PC-3 (cell line): ENCODE results near the gene SLC25A21. TPM values are rescaled to one million over a fixed set of nuclear protein-coding genes. Genes with fewer than 3 reads are reported as not detected.

Source experiments
- ATAC-seq: fragments of 200-7000 bp; cut with Tn5 transposase; 2 replicates; pipeline ENCODE4 v1.9.1; 2020; ENCODE audit warnings: mild to moderate bottlenecking, moderate library complexity
- BruUV-seq: library from RNA; stranded (reverse); fragments of 400-500 nt; replicated peaks from 2 replicates; lab custom pipeline; 2021; lab: Mats Ljungman, UMichigan
- CTCF ChIA-PET: fragments of 300-600 bp; sonication (Branson Sonifier 250); formaldehyde crosslinking; loops from one replicate; lab custom pipeline; 2022; ENCODE audit warnings: antibody characterized with exemption; lab: Charles Lee
- POLR2A ChIA-PET: fragments of 300-600 bp; sonication (Branson Sonifier 250); formaldehyde crosslinking; loops from one replicate; lab custom pipeline; 2022; ENCODE audit warnings: antibody characterized with exemption; ENCODE audit not compliant: unreplicated experiment; lab: Charles Lee
- DNase-seq: peaks from one replicate; pipeline ENCODE4 v3.0.0-alpha.2; 2015
- H2AFZ ChIP-seq: fragments of 300-600 bp; sonication (generic); 2 replicates; pipeline ENCODE4 v1.6.0; 2016; ENCODE audit warnings: antibody characterized with exemption, low read length
- H3F3A ChIP-seq: fragments of 300-600 bp; sonication (generic); one replicate; pipeline ENCODE4 v1.6.0; 2017; ENCODE audit warnings: antibody characterized with exemption, low read length, control low read depth, mild to moderate bottlenecking; ENCODE audit not compliant: unreplicated experiment
- H3K27ac ChIP-seq: fragments of 300-600 bp; sonication (generic); 2 replicates; pipeline ENCODE4 v1.5.1; 2016; ENCODE audit warnings: mild to moderate bottlenecking, low read length
- H3K27me3 ChIP-seq: fragments of 300-600 bp; sonication (generic); 2 replicates; pipeline ENCODE4 v1.6.1; 2016; ENCODE audit warnings: low read length, mixed read lengths
- H3K36me3 ChIP-seq: fragments of 300-600 bp; sonication (generic); 2 replicates; pipeline ENCODE4 v1.6.1; 2016; ENCODE audit warnings: low read depth, mixed run types, low read length, mixed read lengths
- H3K4me1 ChIP-seq: fragments of 300-600 bp; sonication (generic); 2 replicates; pipeline ENCODE4 v1.5.1; 2016; ENCODE audit warnings: low read length; ENCODE audit not compliant: insufficient read depth
- H3K4me2 ChIP-seq: fragments of 300-600 bp; sonication (generic); 2 replicates; pipeline ENCODE4 v1.6.0; 2016; ENCODE audit warnings: low read length
- H3K4me3 ChIP-seq: fragments of 300-600 bp; sonication (generic); 2 replicates; pipeline ENCODE4 v1.5.1; 2016; ENCODE audit warnings: mild to moderate bottlenecking, low read length, mixed read lengths
- H3K79me2 ChIP-seq: fragments of 300-600 bp; sonication (generic); 2 replicates; pipeline ENCODE4 v1.6.1; 2017; ENCODE audit warnings: low read length, mixed read lengths
- H3K9ac ChIP-seq: fragments of 300-600 bp; sonication (generic); 2 replicates; pipeline ENCODE4 v1.6.0; 2016; ENCODE audit warnings: mild to moderate bottlenecking, low read length
- H3K9me2 ChIP-seq: fragments of 300-600 bp; sonication (generic); replicated peaks from 2 replicates; pipeline ENCODE4 v1.6.1; 2016; ENCODE audit warnings: mixed run types, low read length, mixed read lengths
- H3K9me3 ChIP-seq: fragments of 300-600 bp; sonication (generic); 2 replicates; pipeline ENCODE4 v1.6.1; 2016; ENCODE audit warnings: low read length, mixed read lengths
- H4K20me1 ChIP-seq: fragments of 300-600 bp; sonication (generic); 2 replicates; pipeline ENCODE4 v1.6.1; 2016; ENCODE audit warnings: low read length, mixed read lengths
- EZH2 ChIP-seq: fragments of 300-600 bp; sonication (generic); IDR thresholded peaks from one replicate; pipeline ENCODE4 v1.6.1; 2017; ENCODE audit warnings: antibody characterized with exemption, mild to moderate bottlenecking, low read length; ENCODE audit not compliant: unreplicated experiment
- EZH2phosphoT487 ChIP-seq: fragments of 300-600 bp; sonication (generic); IDR thresholded peaks from 2 replicates; pipeline ENCODE4 v1.6.1; 2018; ENCODE audit warnings: mild to moderate bottlenecking, antibody characterized with exemption, low read length, borderline replicate concordance
- intact Hi-C: fragments of 100-400 bp; cut with micrococcal nuclease; formaldehyde crosslinking; loops from 2 replicates; pipeline ENCODE4 v1.9.0; 2023
- total RNA-seq: library from RNA; depleted of rRNA; stranded (reverse); fragments of >200 nt; gene quantifications from 2 replicates; pipeline ENCODE4 v1.2.3, GENCODE V29; 2014
- TF ChIP-seq, protein P1 (sequence below): fragments of 300-600 bp; sonication (generic); conservative IDR thresholded peaks from 2 replicates; pipeline ENCODE4 v1.5.1; 2017; ENCODE audit warnings: antibody characterized with exemption, low read depth, mild to moderate bottlenecking, low read length

SLC25A21 gene
- total RNA-seq, 1 experiment from 2014 or later, result 0.87 TPM

DNA sequence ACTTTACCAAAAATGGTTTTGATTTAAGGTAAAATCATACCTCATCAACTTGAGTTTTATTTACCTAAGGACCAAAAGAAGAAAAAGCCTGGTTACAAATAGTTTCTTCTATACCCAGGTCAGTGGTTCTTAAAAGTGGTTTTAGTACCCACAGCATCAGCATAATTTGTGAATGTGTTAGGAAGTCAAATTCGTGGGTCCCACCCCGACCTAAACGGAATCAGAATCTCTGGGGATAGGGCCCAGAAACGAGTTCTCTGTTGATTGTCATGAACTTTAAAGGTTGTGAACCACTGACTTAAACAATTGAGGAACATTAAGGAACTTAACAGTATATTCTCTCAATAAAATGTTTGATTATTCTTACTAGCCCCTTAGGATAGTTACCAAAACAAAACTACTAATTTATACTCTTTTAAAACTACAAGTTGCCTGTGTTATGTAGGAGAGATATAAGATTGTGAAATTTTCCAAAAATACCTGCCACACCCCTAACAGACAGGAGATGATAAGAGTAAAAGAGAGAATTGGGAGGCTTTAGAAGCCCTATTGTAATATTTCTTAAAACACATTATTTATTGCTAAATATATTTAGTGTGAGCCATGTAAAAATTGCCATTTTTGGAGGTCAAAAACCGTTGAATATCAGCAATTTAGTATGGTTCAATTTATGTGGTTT, 669 bp upstream of the SLC25A21 start:
- peak overlapping the region; percentile 87 for H3K4me2 ChIP-seq
- H3K27ac ChIP-seq, result peak overlapping the region; percentile 87; the same call in 1 of the 2 replicates
- H3K4me1 ChIP-seq, result peaks cover 15% of the 10 kb centered on the region; the same call in 1 of the 2 replicates
- no peaks in the 10 kb centered on the region for H3K27me3 ChIP-seq
- ChIA-PET CTCF (no interaction called here), POLR2A (no interaction called here)
- intact Hi-C loops, result loop anchor here (1.0 to 10.0 kb wide), 4 partner anchors 25 to 412 kb away; no protein-coding TSS in a partner anchor
- BruUV-seq, result no TSS peak
- no peaks in the 10 kb centered on the region for H4K20me1 ChIP-seq
- no peaks in the 10 kb centered on the region for H3K9me3 ChIP-seq
- no peak overlapping the region for H2AFZ ChIP-seq
- peak overlapping the region; percentile 93 for H3K9ac ChIP-seq
- H3F3A ChIP-seq, result no peaks in the 10 kb centered on the region
- peaks cover 27% of the 10 kb centered on the region for H3K79me2 ChIP-seq
- H3K4me3 ChIP-seq, result peak overlapping the region; percentile 82
- DNase-seq, result peak; percentile 10
- TF ChIP-seq EZH2phosphoT487, result no peak
- TF ChIP-seq, protein P1, sequence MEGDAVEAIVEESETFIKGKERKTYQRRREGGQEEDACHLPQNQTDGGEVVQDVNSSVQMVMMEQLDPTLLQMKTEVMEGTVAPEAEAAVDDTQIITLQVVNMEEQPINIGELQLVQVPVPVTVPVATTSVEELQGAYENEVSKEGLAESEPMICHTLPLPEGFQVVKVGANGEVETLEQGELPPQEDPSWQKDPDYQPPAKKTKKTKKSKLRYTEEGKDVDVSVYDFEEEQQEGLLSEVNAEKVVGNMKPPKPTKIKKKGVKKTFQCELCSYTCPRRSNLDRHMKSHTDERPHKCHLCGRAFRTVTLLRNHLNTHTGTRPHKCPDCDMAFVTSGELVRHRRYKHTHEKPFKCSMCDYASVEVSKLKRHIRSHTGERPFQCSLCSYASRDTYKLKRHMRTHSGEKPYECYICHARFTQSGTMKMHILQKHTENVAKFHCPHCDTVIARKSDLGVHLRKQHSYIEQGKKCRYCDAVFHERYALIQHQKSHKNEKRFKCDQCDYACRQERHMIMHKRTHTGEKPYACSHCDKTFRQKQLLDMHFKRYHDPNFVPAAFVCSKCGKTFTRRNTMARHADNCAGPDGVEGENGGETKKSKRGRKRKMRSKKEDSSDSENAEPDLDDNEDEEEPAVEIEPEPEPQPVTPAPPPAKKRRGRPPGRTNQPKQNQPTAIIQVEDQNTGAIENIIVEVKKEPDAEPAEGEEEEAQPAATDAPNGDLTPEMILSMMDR, result no peak
- ATAC-seq, result no peak
- no peaks in the 10 kb centered on the region for H3K36me3 ChIP-seq
- H3K9me2 ChIP-seq, result no peaks in the 10 kb centered on the region

DNA sequence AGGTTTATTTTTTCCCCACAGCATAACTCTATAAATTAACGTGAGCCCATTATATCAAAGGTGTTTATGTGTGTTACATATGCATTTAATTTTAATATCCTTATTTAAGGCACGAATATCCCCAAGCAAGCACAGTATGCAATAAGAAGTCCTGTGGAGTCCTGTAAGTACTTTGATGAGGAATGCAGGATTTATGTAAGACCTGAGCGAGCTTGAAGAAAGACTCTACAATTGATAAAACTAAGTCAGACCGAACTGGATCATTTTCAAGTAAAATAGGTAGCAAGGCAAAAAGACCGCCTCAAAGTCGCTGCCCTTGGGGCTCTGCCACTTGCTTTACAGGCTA, 755 bp downstream of the SLC25A21 start:
- Histone ChIP-seq H3K27ac (peak overlapping the region; percentile 87), H3K79me2 (peaks cover 27% of the 10 kb centered on the region), H3K9me3 (no peaks in the 10 kb centered on the region), H3K36me3 (no peaks in the 10 kb centered on the region), H3K27me3 (no peaks in the 10 kb centered on the region), H3K4me3 (peak overlapping the region; percentile 82), H3K4me2 (peak overlapping the region; percentile 87), H3K9me2 (no peaks in the 10 kb centered on the region), H3F3A (no peaks in the 10 kb centered on the region), H2AFZ (peak overlapping the region; percentile 91), H4K20me1 (no peaks in the 10 kb centered on the region), H3K9ac (peak overlapping the region; percentile 93), H3K4me1 (peaks cover 15% of the 10 kb centered on the region)
- ChIA-PET POLR2A (no interaction called here), CTCF (interaction anchor here (0.6 to 1.0 kb wide), 5 partner anchors 20 to 65 kb away, joined by 3 to 4 read pairs (median 3); no protein-coding TSS in a partner anchor)
- BruUV-seq, result TSS peak; percentile 56
- TF ChIP-seq, protein P1, result no peak
- TF ChIP-seq EZH2phosphoT487, result no peak
- TF ChIP-seq EZH2, result no peak
- intact Hi-C loops, result loop anchor here (1.0 to 10.0 kb wide), 4 partner anchors 27 to 413 kb away; no protein-coding TSS in a partner anchor
- ATAC-seq (peak; percentile 28), DNase-seq (no peak)

DNA sequence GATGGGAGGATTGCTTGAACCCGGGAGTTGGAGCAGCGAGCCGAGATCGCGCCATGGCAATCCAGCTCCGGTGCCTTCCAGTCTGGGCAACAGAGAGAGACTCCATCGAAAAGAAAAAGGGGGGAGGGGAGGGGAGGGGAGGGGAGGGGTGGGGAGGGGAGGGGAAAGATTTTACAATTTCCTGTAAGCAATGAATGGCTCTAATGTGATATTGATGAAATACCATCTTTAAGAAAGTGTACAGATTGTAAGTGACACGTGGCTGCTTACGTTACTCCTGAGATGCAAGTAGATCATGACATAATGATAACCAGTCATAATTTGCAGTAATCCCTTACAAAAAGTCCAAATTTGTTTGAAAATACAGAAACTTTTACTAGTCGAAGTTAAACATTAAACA, 1.4 kb downstream of the SLC25A21 start:
- DNase-seq (no peak), ATAC-seq (no peak)
- Histone ChIP-seq H3K9ac (no peak overlapping the region), H3K9me2 (no peaks in the 10 kb centered on the region), H2AFZ (no peak overlapping the region), H4K20me1 (no peaks in the 10 kb centered on the region), H3K4me3 (no peak overlapping the region), H3K4me1 (peaks cover 15% of the 10 kb centered on the region), H3K27me3 (no peaks in the 10 kb centered on the region), H3F3A (no peaks in the 10 kb centered on the region), H3K36me3 (no peaks in the 10 kb centered on the region), H3K9me3 (no peaks in the 10 kb centered on the region), H3K4me2 (no peak overlapping the region; the same call in 1 of the 2 replicates), H3K27ac (no peak overlapping the region), H3K79me2 (peaks cover 27% of the 10 kb centered on the region)
- POLR2A ChIA-PET, result no interaction called here
- CTCF ChIA-PET, result interaction anchor here (0.6 to 0.9 kb wide), 4 partner anchors 19 to 615 kb away, joined by 3 to 5 read pairs (median 3); no protein-coding TSS in a partner anchor
- BruUV-seq, result no TSS peak
- TF ChIP-seq EZH2phosphoT487 (no peak), EZH2 (no peak)
- TF ChIP-seq, protein P1, result no peak
- intact Hi-C loops, result loop anchor here (10.0 kb wide), 1 partner anchor 414 kb away; no protein-coding TSS in a partner anchor
